Measurements from ENCODE around the gene NEK1. TPM values are rescaled to one million over a fixed set of nuclear protein-coding genes. Genes with fewer than 3 reads are reported as not detected.
"Not testable (repeated sequence)": the region's sequence is repeated elsewhere in the genome, so short reads cannot be mapped to it uniquely, and the experiment has no call there.

Gene NEK1
- total RNA-seq, 6 experiments from 2014 or later: 9.4 to 11.1 (median 10.0) TPM

DNA sequence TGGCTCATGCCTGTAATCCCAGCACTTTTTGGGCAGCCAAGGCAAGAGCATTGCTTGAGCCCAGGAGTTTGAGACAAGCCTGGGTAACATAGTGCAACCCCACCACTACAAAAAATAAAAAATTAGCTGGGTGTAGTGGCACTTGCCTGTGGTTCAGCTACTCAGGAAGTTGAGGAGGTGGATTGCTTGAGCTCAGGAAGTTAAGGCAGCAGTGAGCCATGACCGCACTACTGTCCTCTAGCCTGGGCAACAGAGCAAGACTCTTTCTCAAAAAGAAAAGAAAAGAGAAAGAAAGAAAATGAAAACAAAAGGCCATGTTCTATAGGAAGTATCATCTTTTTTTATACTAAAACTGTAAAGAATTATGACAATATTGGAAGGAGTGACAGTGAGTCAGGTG lies 38.5 kb downstream of the NEK1 start:
- no peak for DNase-seq
- H3K27me3 Mint-ChIP-seq (ENCODE audit: insufficient read depth): no peaks in the 10 kb centered on the region
- H3K36me3 Mint-ChIP-seq (ENCODE audit: low read depth): peaks cover 6% of the 10 kb centered on the region
- H3K9me3 Mint-ChIP-seq: no peaks in the 10 kb centered on the region
- H3K27ac Mint-ChIP-seq: no peak overlapping the region
- no peak overlapping the region for H3K4me3 Mint-ChIP-seq
- TF ChIP-seq, protein P1, sequence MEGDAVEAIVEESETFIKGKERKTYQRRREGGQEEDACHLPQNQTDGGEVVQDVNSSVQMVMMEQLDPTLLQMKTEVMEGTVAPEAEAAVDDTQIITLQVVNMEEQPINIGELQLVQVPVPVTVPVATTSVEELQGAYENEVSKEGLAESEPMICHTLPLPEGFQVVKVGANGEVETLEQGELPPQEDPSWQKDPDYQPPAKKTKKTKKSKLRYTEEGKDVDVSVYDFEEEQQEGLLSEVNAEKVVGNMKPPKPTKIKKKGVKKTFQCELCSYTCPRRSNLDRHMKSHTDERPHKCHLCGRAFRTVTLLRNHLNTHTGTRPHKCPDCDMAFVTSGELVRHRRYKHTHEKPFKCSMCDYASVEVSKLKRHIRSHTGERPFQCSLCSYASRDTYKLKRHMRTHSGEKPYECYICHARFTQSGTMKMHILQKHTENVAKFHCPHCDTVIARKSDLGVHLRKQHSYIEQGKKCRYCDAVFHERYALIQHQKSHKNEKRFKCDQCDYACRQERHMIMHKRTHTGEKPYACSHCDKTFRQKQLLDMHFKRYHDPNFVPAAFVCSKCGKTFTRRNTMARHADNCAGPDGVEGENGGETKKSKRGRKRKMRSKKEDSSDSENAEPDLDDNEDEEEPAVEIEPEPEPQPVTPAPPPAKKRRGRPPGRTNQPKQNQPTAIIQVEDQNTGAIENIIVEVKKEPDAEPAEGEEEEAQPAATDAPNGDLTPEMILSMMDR (IDR thresholded peaks at IDR 0.05): no peak
- no peaks in the 10 kb centered on the region for H3K4me1 Mint-ChIP-seq (ENCODE audit: low read depth)

DNA sequence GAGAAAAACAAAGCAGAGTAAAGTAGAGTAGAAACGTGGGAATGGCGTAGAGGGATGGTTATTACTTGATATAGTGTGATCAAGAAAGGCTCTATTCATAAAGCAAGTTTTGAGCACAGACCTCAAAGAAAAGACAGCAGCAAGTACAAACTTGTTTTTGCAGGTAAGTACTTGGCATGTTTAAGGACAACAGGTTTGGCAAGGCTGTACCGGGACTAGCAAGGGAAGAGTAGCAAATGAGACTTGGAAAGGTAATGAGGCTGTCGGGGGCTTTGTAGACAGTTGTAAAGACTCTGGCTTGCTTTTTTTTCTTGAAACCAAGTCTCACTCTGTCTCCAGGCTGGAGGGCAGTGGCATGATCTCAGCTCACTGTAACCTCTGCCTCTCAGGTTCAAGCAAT lies 40.9 kb downstream of the NEK1 start:
- Mint-ChIP-seq H3K27me3 (ENCODE audit: insufficient read depth) (no peaks in the 10 kb centered on the region), H3K4me3 (no peak overlapping the region), H3K4me1 (ENCODE audit: low read depth) (peaks cover 3% of the 10 kb centered on the region; the same call in 1 of the 2 replicates), H3K36me3 (ENCODE audit: low read depth) (peaks cover 6% of the 10 kb centered on the region), H3K9me3 (no peaks in the 10 kb centered on the region), H3K27ac (no peak overlapping the region)
- DNase-seq: no peak
- TF ChIP-seq, protein P1 (IDR thresholded peaks at IDR 0.05): no peak

DNA sequence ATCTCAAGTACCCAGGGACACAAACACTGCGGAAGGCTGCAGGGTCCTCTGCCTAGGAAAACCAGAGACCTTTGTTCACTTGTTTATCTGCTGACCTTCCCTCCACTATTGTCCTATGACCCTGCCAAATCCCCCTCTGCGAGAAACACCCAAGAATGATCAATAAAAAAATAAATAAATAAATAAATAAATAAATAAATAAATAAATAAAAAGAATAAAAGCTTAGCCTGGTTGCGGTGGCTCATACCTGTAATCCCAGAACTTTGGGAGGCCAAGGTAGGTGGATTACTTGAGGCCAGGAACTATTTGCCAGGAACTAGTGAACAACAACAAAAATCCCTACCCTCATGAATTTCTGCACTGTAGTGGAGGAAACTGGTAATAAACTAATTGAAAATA lies 41.4 kb downstream of the NEK1 start:
- H3K27ac Mint-ChIP-seq: not testable (repeated sequence)

DNA sequence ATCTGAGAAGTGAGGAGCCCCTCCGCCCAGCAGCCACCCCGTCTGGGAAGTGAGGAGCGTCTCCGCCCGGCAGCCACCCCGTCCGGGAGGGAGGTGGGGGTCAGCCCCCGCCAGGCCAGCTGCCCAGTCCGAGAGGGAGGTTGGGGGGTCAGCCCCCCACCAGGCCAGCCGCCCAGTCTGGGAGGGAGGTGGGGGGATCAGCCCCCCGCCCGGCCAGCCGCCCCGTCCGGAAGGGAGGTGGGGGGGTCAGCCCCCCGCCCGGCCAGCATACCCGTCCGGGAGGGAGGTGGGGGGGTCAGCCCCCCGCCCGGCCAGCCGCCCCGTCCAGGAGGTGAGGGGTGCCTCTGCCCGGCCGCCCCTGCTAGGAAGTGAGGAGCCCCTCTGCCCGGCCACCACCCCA lies 42.1 kb downstream of the NEK1 start:
- not testable (repeated sequence) for H3K27me3 Mint-ChIP-seq (ENCODE audit: insufficient read depth); H3K9me3 Mint-ChIP-seq; H3K27ac Mint-ChIP-seq; DNase-seq; H3K36me3 Mint-ChIP-seq (ENCODE audit: low read depth); H3K4me3 Mint-ChIP-seq
- peaks cover 11% of the 10 kb centered on the region for H3K4me1 Mint-ChIP-seq (ENCODE audit: low read depth)

More for the DNA sequence above, 41.4 kb downstream of the NEK1 start:
- not testable (repeated sequence) for DNase-seq; H3K9me3 Mint-ChIP-seq; H3K4me3 Mint-ChIP-seq; H3K36me3 Mint-ChIP-seq (ENCODE audit: low read depth); H3K27me3 Mint-ChIP-seq (ENCODE audit: insufficient read depth); H3K4me1 Mint-ChIP-seq (ENCODE audit: low read depth)

DNA sequence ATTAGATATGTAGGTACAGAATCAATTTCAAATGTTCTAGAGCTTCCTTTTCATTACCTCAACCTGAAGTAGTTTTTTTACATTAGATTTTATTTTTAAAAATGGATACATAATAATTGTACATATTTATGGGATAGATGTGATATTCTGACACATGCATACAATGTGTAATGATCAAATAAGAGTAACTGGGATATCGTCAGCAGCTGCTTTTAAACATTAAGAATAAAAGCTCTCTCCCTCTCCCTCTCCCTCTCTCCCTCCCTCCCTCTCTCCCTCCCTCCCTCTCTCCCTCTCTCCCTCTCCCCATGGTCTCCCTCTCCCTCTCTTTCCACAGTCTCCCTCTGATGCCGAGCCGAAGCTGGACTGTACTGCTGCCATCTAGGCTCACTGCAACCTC lies 43.2 kb downstream of the NEK1 start:
- H3K27ac Mint-ChIP-seq; H3K27me3 Mint-ChIP-seq (ENCODE audit: insufficient read depth); H3K36me3 Mint-ChIP-seq (ENCODE audit: low read depth); H3K4me3 Mint-ChIP-seq; H3K9me3 Mint-ChIP-seq; DNase-seq: not testable (repeated sequence)
- peaks cover 15% of the 10 kb centered on the region for H3K4me1 Mint-ChIP-seq (ENCODE audit: low read depth)

DNA sequence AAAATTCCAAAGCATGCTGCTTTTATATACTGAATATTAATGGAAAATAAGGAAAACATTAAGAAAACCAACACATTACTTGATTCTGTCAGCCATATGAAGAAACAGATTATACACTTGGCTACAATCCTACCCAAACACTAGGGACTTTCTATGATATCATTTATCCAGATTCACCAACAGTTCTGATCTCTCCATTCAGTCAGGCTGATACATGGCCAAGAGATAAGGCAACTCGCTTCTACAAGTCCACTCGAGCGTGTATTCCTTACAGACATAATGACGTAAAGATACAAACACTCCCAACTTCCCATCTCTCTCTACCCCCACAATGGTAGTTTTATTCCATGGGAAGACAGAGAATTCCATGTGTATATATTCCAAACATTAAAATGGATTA lies 44.5 kb downstream of the NEK1 start:
- Mint-ChIP-seq H3K36me3 (ENCODE audit: low read depth) (no peaks in the 10 kb centered on the region), H3K4me3 (no peak overlapping the region), H3K4me1 (ENCODE audit: low read depth) (peaks cover 15% of the 10 kb centered on the region), H3K27ac (no peak overlapping the region), H3K9me3 (no peaks in the 10 kb centered on the region), H3K27me3 (ENCODE audit: insufficient read depth) (no peaks in the 10 kb centered on the region)
- TF ChIP-seq, protein P1 (IDR thresholded peaks at IDR 0.05): no peak
- no peak for DNase-seq

DNA sequence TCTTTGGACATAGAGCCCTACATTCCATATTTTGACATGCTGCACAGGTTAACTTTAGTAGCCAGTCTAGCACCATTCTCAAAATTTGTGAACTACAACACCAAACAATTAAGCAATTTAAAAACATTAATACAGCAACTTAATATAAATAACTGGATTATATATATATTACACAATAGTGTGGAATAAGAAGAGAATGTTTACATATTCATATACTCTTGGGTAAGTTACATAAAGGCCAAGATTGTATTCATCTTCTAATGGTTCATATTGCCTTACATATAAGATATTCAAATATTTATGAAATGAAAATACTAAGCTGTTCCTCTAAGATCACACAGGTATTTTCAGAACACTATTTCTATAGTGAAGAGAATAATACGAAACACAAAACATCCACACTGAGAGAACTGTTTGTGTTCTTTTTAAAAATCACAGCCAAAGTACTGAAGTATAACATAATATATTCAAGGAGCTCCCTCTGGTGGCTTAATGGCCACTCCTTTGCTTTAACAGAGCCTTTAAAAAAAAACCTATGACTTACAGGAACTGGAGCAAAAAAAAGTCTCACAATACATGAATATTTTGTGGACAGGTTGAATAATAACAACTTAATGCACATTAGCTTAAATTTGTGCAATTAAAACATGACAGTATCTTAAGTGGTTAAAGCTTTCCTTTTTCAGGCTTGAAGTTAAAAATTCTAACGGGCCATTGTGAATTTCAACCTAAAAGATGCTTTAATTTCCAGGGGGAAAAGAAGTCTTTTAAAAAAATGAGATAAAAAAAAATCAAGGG lies 46.2 kb downstream of the NEK1 start:
- peak; percentile 47 for DNase-seq
- TF ChIP-seq, protein P1 (IDR thresholded peaks at IDR 0.05): peak; percentile 84
- Mint-ChIP-seq H3K4me1 (ENCODE audit: low read depth) (peaks cover 15% of the 10 kb centered on the region), H3K36me3 (ENCODE audit: low read depth) (no peaks in the 10 kb centered on the region), H3K4me3 (no peak overlapping the region), H3K27ac (no peak overlapping the region), H3K9me3 (no peaks in the 10 kb centered on the region), H3K27me3 (ENCODE audit: insufficient read depth) (no peaks in the 10 kb centered on the region)
